RWPE2 (cell line): ENCODE data around the gene SMOC1.

ENCODE experiments used
- ATAC-seq: fragments of 200-7000 bp; cut with Tn5 transposase; 3 replicates; pipeline ENCODE4 v1.9.1; 2021; ENCODE audit warnings: low read depth
- DNase-seq: peaks from one replicate; pipeline ENCODE4 v3.0.0-alpha.2; 2020; ENCODE audit warnings: low spot score
- H3K27ac ChIP-seq: fragments of 450-650 bp; 2 replicates; pipeline ENCODE4 v1.5.1; 2017; ENCODE audit warnings: mild to moderate bottlenecking; ENCODE audit not compliant: poor library complexity, severe bottlenecking
- H3K27me3 ChIP-seq: fragments of 250-450 bp; sonication (Bioruptor Pico); 2 replicates; pipeline ENCODE4 v1.5.1; 2021; ENCODE audit warnings: mild to moderate bottlenecking, moderate library complexity; ENCODE audit not compliant: insufficient read depth, poor library complexity, severe bottlenecking
- H3K36me3 ChIP-seq: fragments of 250-450 bp; sonication (Bioruptor Pico); 2 replicates; pipeline ENCODE4 v1.5.1; 2020; ENCODE audit warnings: low read depth, mild to moderate bottlenecking, moderate library complexity
- H3K4me1 ChIP-seq: fragments of 250-450 bp; sonication (Bioruptor Pico); 2 replicates; pipeline ENCODE4 v1.5.1; 2021; ENCODE audit warnings: mild to moderate bottlenecking, moderate library complexity; ENCODE audit not compliant: insufficient read depth, poor library complexity, severe bottlenecking
- H3K4me3 ChIP-seq: fragments of 250-450 bp; sonication (Bioruptor Pico); 2 replicates; pipeline ENCODE4 v1.5.1; 2021; ENCODE audit warnings: mild to moderate bottlenecking, moderate library complexity; ENCODE audit not compliant: severe bottlenecking
- H3K9me3 ChIP-seq: fragments of 250-450 bp; sonication (Bioruptor Pico); 2 replicates; pipeline ENCODE4 v1.5.1; 2021; ENCODE audit warnings: mild to moderate bottlenecking, moderate library complexity; ENCODE audit not compliant: severe bottlenecking
- CTCF ChIP-seq: fragments of 450-650 bp; IDR thresholded peaks from one replicate; pipeline ENCODE4 v1.5.1; 2017; ENCODE audit warnings: mild to moderate bottlenecking, moderate library complexity; ENCODE audit not compliant: poor library complexity, severe bottlenecking

SMOC1 gene, protein sequence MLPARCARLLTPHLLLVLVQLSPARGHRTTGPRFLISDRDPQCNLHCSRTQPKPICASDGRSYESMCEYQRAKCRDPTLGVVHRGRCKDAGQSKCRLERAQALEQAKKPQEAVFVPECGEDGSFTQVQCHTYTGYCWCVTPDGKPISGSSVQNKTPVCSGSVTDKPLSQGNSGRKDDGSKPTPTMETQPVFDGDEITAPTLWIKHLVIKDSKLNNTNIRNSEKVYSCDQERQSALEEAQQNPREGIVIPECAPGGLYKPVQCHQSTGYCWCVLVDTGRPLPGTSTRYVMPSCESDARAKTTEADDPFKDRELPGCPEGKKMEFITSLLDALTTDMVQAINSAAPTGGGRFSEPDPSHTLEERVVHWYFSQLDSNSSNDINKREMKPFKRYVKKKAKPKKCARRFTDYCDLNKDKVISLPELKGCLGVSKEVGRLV

DNA sequence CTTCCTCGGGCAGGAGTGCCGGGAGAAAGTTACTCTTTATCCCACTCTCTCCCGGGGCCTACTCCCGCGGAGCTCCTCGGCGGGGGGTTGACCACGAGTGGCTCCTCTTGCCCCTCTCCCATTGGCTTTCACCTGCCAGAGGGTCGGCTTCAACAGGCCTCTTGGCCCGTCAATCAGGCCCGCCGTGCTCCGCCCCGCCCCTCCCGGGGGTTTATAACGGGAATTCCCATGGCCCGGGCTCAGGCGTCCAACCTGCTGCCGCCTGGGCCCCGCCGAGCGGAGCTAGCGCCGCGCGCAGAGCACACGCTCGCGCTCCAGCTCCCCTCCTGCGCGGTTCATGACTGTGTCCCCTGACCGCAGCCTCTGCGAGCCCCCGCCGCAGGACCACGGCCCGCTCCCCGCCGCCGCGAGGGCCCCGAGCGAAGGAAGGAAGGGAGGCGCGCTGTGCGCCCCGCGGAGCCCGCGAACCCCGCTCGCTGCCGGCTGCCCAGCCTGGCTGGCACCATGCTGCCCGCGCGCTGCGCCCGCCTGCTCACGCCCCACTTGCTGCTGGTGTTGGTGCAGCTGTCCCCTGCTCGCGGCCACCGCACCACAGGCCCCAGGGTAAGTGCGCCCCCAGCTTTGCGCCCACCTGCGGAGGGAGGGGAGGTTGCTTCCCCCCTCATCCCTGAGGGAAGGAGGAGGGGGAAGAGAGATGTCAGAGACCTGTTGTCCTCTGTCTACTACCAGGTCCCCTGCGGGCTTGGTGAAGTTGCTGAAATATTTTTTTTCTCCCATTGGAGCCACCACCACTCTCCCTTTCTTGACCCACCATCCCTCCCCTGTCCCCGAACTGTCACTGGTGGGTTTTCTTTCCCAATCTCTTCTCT, at the start of gene SMOC1:
Gene SMOC1, plus strand, starts transcription at position 242 of the 869 bp plus-strand sequence. Its CDS starts 263 bp downstream, at position 505.
- DNase-seq (no peak), ATAC-seq (peak; percentile 89)
- peaks cover 46% of the 10 kb centered on the region for H3K27me3 ChIP-seq
- no peaks in the 10 kb centered on the region for H3K9me3 ChIP-seq
- H3K4me1 ChIP-seq, result no peaks in the 10 kb centered on the region
- TF ChIP-seq CTCF, result no peak
- H3K4me3 ChIP-seq, result peak within 1 kb of the TSS; percentile 35
- no peaks in the 10 kb centered on the region for H3K36me3 ChIP-seq
- H3K27ac ChIP-seq, result no peak within 1 kb of the TSS

GRCh38 chr14:69838881-69839416, 40.3 kb upstream of the SMOC1 start:
- no peak for DNase-seq

GRCh38 chr14:69839661-69840060, 39.6 kb upstream of the SMOC1 start:
- Histone ChIP-seq H3K36me3 (no peaks in the 10 kb centered on the region), H3K4me3 (no peak overlapping the region), H3K27me3 (peaks cover 22% of the 10 kb centered on the region), H3K9me3 (no peaks in the 10 kb centered on the region), H3K27ac (no peak overlapping the region), H3K4me1 (no peaks in the 10 kb centered on the region)
- ATAC-seq (no peak), DNase-seq (no peak)
- no peak for TF ChIP-seq CTCF

More at GRCh38 chr14:69838881-69839416, 40.3 kb upstream of the SMOC1 start:
- no peak for TF ChIP-seq CTCF
- peaks cover 29% of the 10 kb centered on the region for H3K27me3 ChIP-seq
- ATAC-seq, result peak; percentile 21; the same call in 1 of the 3 replicates
- no peak overlapping the region for H3K27ac ChIP-seq
- H3K4me3 ChIP-seq, result no peak overlapping the region
- no peaks in the 10 kb centered on the region for H3K36me3 ChIP-seq
- no peaks in the 10 kb centered on the region for H3K4me1 ChIP-seq
- no peaks in the 10 kb centered on the region for H3K9me3 ChIP-seq

DNA sequence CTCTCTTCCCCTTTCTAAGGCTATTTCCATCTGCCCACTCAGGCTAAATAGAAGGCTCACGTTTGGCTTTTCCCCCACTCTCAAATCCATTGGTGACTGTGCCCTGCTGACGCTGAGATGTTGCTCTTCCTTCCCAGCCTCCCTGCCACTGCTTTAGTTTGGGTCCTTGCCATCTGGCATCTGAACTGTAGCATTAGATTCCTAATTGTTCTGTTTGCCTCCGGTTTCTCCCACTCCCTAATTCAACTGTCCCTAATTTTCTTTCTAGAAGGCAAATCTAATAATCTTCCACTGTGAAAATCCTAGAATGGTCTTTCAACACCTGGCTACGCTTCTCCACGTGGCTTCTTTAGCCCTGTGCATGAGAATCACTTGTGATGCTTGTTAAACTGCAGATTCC, 37.6 kb upstream of the SMOC1 start:
- Histone ChIP-seq H3K9me3 (no peaks in the 10 kb centered on the region), H3K4me1 (no peaks in the 10 kb centered on the region), H3K27me3 (peaks cover 14% of the 10 kb centered on the region), H3K36me3 (no peaks in the 10 kb centered on the region), H3K4me3 (no peak overlapping the region), H3K27ac (no peak overlapping the region)
- DNase-seq (no peak), ATAC-seq (no peak)
- no peak for TF ChIP-seq CTCF
